H4 (cell line): Measurements from ENCODE around the gene MRPL32. TPM values are rescaled to one million over a fixed set of nuclear protein-coding genes. Genes with fewer than 3 reads are reported as not detected.

Experiments used
- DNase-seq: peaks from one replicate; pipeline ENCODE4 v3.0.0-alpha.2; 2015; ENCODE audit warnings: low spot score
- total RNA-seq: library from RNA; depleted of rRNA; stranded (reverse); fragments of >200 nt; shearing (Covaris generic); gene quantifications from 2 replicates; pipeline ENCODE4 v1.2.3, GENCODE V29; 2014; rRNA removed

The MRPL32 gene
- total RNA-seq, 1 experiment from 2014 or later: 145 TPM

GRCh38 chr7:42964849-42965805 is 33.0 kb downstream of the MRPL32 start:
- DNase-seq: no peak

- no peak for DNase-seq
Measured at GRCh38 chr7:42967391-42967790, 35.2 kb downstream of the MRPL32 start.

- DNase-seq: peak; percentile 88
Measured at GRCh38 chr7:42972699-42973500, 40.7 kb downstream of the MRPL32 start.

- DNase-seq: no peak
Measured at GRCh38 chr7:42976371-42976770, 44.2 kb downstream of the MRPL32 start.

- DNase-seq: no peak
Measured at GRCh38 chr7:42978496-42978895, 46.3 kb downstream of the MRPL32 start.

- DNase-seq: no peak
Measured at GRCh38 chr7:42980084-42980483, 47.9 kb downstream of the MRPL32 start.

- DNase-seq: no peak
Measured at GRCh38 chr7:42980514-42980913, 48.3 kb downstream of the MRPL32 start.

- DNase-seq: no peak
Measured at GRCh38 chr7:42981601-42982000, 49.4 kb downstream of the MRPL32 start.

- no peak for DNase-seq
Measured at GRCh38 chr7:42982604-42983115, 50.5 kb downstream of the MRPL32 start.

GRCh38 chr7:42984137-42984536 is 52.0 kb downstream of the MRPL32 start:
- DNase-seq: no peak

GRCh38 chr7:42986213-42986612 is 54.0 kb downstream of the MRPL32 start:
- no peak for DNase-seq

GRCh38 chr7:42986781-42987248 is 54.6 kb downstream of the MRPL32 start:
- DNase-seq: no peak

Other genes with a start within 250 kb of the MRPL32 start
- 13.2 and 15.8 TPM in 2 replicates for gene C7orf25, start 20.3 kb upstream of the MRPL32 start, total RNA-seq
- gene PSMA2, start 202 bp upstream of the MRPL32 start, total RNA-seq: 653 and 656 TPM in 2 replicates
- 25.9 and 33.8 TPM in 2 replicates for gene HECW1, start 180.3 kb downstream of the MRPL32 start, total RNA-seq